BLaER1 (cell line): Measurements from ENCODE around the gene TP53.

ENCODE experiments used
- H3K27ac ChIP-seq: shearing (Covaris generic); formaldehyde crosslinking; 2 replicates; pipeline ENCODE4 v1.8.1; 2022
- H3K27me3 ChIP-seq: shearing (Covaris generic); formaldehyde crosslinking; 2 replicates; pipeline ENCODE4 v1.8.1; 2022
- H3K36me3 ChIP-seq: shearing (Covaris generic); formaldehyde crosslinking; 2 replicates; pipeline ENCODE4 v1.8.1; 2022
- H3K4me1 ChIP-seq: shearing (Covaris generic); formaldehyde crosslinking; 2 replicates; pipeline ENCODE4 v1.8.1; 2022
- H3K4me2 ChIP-seq: shearing (Covaris generic); formaldehyde crosslinking; 2 replicates; pipeline ENCODE4 v1.8.1; 2022
- H3K4me3 ChIP-seq: shearing (Covaris generic); formaldehyde crosslinking; 2 replicates; pipeline ENCODE4 v1.8.1; 2022
- H3K9ac ChIP-seq: shearing (Covaris generic); formaldehyde crosslinking; 2 replicates; pipeline ENCODE4 v1.8.1; 2022
- H3K9me3 ChIP-seq: shearing (Covaris generic); formaldehyde crosslinking; 2 replicates; pipeline ENCODE4 v1.8.1; 2022
- H4K20me1 ChIP-seq: shearing (Covaris generic); formaldehyde crosslinking; 2 replicates; pipeline ENCODE4 v1.8.1; 2022
- Cebpa-rat ChIP-seq: shearing (Covaris generic); IDR thresholded peaks from 2 replicates; pipeline ENCODE4 v1.8.1; 2022

Gene TP53

DNA sequence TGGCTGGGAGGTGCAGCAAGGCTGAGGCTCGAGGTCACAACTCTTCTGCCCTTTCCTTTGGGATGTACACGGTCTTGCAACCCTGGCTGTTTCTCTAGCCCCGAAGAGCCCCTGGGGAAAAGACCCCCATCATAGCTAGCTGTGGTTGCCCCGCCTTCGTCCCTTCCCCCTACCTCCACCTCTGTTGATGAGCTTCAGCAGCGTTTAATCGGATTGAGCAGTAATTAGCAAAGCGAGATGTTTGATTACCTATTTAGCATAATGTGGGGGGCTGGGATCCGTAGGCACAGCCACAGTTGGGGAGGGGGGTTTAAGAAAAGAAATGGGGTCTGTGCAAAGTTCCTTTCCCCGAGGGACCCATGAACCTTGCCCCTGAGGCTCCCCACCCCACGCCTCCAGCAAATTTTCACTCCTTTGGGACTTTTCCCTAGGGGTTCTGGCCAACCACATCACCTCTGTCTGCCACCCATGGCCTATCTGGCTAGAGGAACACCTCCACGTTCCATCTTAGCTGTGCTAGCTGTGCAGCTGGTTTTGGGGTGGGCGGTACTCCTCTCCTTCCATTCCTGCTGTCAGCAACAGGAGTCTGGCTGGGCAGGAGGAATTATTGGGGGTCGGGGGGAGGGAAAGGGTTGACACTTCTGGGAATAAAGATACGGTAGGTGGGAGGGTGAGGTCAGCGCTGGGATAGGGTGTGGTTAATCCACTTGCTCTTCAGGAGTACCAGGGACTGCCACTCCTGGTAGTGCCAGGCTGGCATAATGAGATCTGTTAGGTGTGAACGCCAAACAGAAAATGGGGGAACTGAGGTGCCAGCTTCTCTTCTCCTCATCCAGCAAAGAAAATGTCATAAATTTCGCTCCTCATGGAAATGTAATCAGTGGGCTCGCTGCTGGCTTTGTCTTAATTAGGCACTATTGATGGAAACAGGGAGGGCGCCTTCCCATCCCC lies 28.9 kb upstream of the TP53 start:
- Histone ChIP-seq H3K4me2 (peak overlapping the region; percentile 83), H3K36me3 (no peaks in the 10 kb centered on the region), H3K4me1 (peaks cover 52% of the 10 kb centered on the region), H4K20me1 (no peaks in the 10 kb centered on the region; the same call in 1 of the 2 replicates), H3K27ac (0 out of 2 replicates have a peak overlapping the region, but pooled peaks have one; percentile 44), H3K27me3 (peaks cover 93% of the 10 kb centered on the region), H3K4me3 (peak overlapping the region; percentile 67), H3K9me3 (no peaks in the 10 kb centered on the region), H3K9ac (peak overlapping the region; percentile 43; the same call in 1 of the 2 replicates)
- no peak for TF ChIP-seq Cebpa-rat

DNA sequence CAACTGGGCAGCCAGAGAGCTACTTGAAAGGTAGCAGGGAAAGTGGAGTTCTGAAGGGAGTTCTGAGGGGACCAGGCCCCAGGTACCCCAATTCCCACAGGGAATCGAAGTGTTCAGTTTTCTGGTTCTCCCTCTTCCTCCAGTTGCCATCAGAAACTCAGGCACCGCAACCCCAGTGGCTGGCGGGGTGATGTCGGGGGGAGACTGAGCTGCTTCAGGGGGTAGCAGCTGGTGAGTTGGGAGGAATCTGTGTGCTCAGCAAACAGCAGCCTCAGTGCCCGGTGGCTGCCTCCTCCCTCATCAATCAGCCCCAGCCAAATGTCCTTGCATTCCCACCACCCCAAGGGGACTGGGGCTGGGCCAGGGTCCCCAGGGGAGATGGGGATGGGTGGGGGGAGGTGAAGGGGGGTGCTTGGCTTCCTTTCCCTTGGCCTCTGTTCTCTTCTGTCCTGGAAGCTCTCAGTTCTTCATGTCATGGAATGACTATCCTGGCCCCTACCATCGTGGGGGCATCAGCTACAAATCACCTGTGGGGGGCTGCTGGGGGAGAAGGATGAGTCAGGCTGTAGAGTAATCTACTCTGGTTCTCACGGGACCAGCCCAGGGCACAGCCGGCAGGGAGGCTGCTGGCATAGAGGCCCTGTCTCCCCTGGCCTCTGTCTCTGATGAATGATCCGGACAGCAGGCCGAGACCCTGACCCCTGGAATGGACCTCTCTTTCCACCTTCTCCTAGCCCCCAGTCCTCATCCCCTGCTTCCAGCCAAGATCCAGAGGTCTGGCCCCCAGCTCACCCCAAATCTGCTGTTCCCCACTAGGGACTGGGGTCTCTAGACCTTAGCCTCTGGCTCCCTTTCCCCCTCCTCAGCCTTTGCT lies 27.7 kb upstream of the TP53 start:
- Histone ChIP-seq H3K27ac (no peak overlapping the region), H3K4me3 (no peak overlapping the region), H3K9ac (no peak overlapping the region), H3K27me3 (peaks cover 87% of the 10 kb centered on the region), H3K9me3 (no peaks in the 10 kb centered on the region), H4K20me1 (no peaks in the 10 kb centered on the region; the same call in 1 of the 2 replicates), H3K4me1 (peaks cover 61% of the 10 kb centered on the region), H3K4me2 (peak overlapping the region; percentile 83), H3K36me3 (no peaks in the 10 kb centered on the region)
- TF ChIP-seq Cebpa-rat, result no peak

DNA sequence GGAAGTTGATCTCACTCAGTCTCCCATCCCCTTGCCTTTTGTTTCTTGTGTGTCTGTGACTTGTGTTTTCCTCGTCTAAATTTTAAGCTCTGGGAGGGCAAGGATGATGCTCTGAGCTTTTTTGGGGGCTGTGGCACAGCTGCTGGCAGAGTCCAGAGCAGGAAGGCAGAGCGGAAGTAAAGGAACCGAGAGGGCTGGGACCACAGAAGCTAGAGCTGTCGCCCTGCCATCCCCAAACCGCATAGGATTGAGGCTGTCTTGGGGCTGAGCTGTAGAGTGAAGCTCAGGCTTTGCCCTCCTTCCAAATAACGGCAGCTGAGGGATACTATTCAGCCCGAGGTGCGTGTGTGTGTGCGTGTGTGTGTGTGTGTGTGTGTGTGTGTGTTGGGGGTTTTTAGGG lies 26.5 kb upstream of the TP53 start:
- 0 out of 2 replicates have a peak overlapping the region, but pooled peaks have one; percentile 24 for H3K9ac ChIP-seq
- H3K27me3 ChIP-seq, result peaks cover 75% of the 10 kb centered on the region
- no peaks in the 10 kb centered on the region for H3K36me3 ChIP-seq
- H3K4me2 ChIP-seq, result peak overlapping the region; percentile 83
- peaks cover 65% of the 10 kb centered on the region for H3K4me1 ChIP-seq
- no peak for TF ChIP-seq Cebpa-rat
- H4K20me1 ChIP-seq, result no peaks in the 10 kb centered on the region; the same call in 1 of the 2 replicates
- no peak overlapping the region for H3K27ac ChIP-seq
- H3K4me3 ChIP-seq, result no peak overlapping the region
- no peaks in the 10 kb centered on the region for H3K9me3 ChIP-seq

DNA sequence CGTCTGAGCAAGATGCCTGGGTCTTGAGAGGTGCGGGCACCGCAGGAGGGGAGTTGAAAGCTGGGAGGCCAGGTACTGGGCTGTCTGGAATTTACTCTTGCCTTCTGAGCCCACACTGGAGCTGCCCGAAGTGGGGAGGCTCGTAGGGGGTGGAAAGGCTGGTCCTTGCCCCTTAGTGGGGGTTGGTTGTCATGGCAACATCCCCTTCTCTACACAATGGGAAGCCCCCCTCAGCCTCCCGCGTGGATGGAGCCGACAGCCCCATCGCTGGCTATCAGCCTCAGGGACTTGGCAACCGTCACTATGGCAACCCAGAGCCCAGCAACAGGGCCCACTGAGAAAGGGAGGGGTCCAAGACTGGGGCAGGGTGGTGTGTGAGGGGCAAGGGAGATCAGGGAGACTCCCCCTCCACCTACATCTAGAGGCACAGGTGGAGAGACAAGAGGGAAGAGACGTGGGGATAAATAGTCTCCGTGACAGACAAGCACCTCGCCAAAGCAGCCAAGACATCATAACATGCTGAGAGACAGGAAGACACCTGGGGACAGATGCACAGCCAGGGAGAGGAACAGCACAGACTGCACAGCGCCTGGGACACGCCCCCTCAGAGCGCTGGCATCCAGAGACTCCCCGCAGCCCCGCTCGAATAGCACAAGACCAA lies 25.0 kb upstream of the TP53 start:
- peaks cover 73% of the 10 kb centered on the region for H3K27me3 ChIP-seq
- H3K27ac ChIP-seq, result no peak overlapping the region
- peaks cover 5% of the 10 kb centered on the region; the same call in 1 of the 2 replicates for H4K20me1 ChIP-seq
- H3K36me3 ChIP-seq, result no peaks in the 10 kb centered on the region
- no peaks in the 10 kb centered on the region for H3K9me3 ChIP-seq
- H3K4me3 ChIP-seq, result no peak overlapping the region
- H3K9ac ChIP-seq, result no peak overlapping the region
- 0 out of 2 replicates have a peak overlapping the region, but pooled peaks have one; percentile 1 for H3K4me2 ChIP-seq
- peaks cover 51% of the 10 kb centered on the region for H3K4me1 ChIP-seq
- TF ChIP-seq Cebpa-rat, result no peak

DNA sequence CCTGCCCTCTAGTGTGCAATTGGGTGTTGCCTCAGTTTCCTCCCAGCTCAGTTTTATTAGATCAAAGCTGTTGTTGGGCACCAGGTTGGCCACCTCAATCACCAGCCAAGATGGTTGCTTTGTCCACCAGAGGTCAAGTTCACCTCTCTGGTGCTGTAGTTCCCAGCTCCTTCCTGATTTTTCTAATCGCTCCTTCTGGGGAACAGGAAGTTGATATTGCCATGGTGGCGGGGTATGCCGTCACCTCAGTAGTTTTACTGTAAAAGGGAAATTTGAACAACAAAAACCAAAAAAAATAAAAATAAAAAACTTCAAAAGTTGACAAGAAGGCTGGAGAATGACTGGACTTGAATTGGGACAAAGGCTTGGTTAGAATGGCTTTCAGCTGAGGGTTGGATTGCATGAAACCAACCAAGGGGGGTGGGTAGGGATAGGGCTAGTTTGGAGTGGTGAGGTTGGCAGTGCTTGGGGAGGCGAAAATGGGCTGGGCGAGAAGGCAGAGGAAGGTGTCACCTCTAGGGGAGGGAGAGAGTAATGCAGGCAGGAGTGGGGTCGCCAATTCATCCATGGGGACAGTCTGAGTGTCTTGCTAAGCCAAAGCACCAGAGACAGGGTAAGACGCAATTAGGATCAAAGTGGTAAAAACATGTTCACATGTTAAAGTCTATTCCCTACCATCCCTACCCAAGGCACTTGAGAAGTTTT lies 23.9 kb upstream of the TP53 start:
- peaks cover 15% of the 10 kb centered on the region for H4K20me1 ChIP-seq
- H3K4me2 ChIP-seq, result no peak overlapping the region
- peaks cover 43% of the 10 kb centered on the region for H3K4me1 ChIP-seq
- H3K9ac ChIP-seq, result no peak overlapping the region
- TF ChIP-seq Cebpa-rat, result no peak
- no peaks in the 10 kb centered on the region for H3K9me3 ChIP-seq
- H3K27ac ChIP-seq, result no peak overlapping the region
- H3K36me3 ChIP-seq, result no peaks in the 10 kb centered on the region
- H3K27me3 ChIP-seq, result peaks cover 73% of the 10 kb centered on the region
- H3K4me3 ChIP-seq, result no peak overlapping the region

DNA sequence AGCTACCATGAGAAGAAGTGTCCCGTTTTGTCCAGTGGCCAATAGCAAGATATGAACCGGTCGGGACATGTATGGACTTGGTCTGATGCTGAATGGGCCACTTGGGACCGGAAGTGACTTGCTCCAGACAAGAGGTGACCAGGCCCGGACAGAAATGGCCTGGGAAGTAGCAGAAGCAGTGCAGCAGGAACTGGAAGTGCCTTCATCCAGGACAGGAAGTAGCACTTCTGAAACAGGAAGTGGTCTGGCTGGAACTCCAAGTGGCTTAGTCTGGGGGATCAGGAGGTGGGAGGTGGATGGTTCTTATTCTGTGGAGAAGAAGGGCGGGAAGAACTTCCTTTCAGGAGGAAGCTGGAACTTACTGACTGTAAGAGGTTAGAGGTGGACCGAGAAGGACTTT lies 23.0 kb upstream of the TP53 start:
- Histone ChIP-seq H3K27ac (no peak overlapping the region), H3K4me1 (peaks cover 43% of the 10 kb centered on the region), H3K9me3 (no peaks in the 10 kb centered on the region), H3K4me2 (peak overlapping the region; percentile 53), H3K27me3 (peaks cover 73% of the 10 kb centered on the region), H4K20me1 (peaks cover 24% of the 10 kb centered on the region), H3K9ac (no peak overlapping the region), H3K36me3 (no peaks in the 10 kb centered on the region), H3K4me3 (no peak overlapping the region)
- TF ChIP-seq Cebpa-rat, result no peak

DNA sequence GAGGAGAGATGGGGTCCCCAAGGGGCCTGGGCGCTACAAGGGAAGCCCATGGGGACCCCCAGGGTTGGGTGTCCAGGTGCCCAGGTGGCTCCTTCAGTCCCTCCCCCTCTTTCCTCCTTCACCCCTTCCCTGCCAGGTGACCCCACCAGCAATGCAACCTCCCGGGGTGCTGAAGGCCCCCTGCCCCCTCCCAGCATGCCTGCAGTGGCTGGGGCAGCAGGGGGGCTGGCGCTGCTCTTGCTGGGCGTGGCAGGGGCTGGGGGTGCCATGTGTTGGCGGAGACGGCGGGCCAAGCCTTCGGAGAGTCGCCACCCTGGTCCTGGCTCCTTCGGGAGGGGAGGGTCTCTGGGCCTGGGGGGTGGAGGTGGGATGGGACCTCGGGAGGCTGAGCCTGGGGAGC lies 21.7 kb upstream of the TP53 start:
- H3K27me3 ChIP-seq, result peaks cover 73% of the 10 kb centered on the region
- peak overlapping the region; percentile 22; the same call in 1 of the 2 replicates for H3K4me2 ChIP-seq
- peaks cover 39% of the 10 kb centered on the region for H3K4me1 ChIP-seq
- peaks cover 34% of the 10 kb centered on the region for H4K20me1 ChIP-seq
- no peaks in the 10 kb centered on the region for H3K9me3 ChIP-seq
- no peaks in the 10 kb centered on the region for H3K36me3 ChIP-seq
- TF ChIP-seq Cebpa-rat, result no peak
- no peak overlapping the region for H3K27ac ChIP-seq
- no peak overlapping the region for H3K4me3 ChIP-seq
- H3K9ac ChIP-seq, result no peak overlapping the region

DNA sequence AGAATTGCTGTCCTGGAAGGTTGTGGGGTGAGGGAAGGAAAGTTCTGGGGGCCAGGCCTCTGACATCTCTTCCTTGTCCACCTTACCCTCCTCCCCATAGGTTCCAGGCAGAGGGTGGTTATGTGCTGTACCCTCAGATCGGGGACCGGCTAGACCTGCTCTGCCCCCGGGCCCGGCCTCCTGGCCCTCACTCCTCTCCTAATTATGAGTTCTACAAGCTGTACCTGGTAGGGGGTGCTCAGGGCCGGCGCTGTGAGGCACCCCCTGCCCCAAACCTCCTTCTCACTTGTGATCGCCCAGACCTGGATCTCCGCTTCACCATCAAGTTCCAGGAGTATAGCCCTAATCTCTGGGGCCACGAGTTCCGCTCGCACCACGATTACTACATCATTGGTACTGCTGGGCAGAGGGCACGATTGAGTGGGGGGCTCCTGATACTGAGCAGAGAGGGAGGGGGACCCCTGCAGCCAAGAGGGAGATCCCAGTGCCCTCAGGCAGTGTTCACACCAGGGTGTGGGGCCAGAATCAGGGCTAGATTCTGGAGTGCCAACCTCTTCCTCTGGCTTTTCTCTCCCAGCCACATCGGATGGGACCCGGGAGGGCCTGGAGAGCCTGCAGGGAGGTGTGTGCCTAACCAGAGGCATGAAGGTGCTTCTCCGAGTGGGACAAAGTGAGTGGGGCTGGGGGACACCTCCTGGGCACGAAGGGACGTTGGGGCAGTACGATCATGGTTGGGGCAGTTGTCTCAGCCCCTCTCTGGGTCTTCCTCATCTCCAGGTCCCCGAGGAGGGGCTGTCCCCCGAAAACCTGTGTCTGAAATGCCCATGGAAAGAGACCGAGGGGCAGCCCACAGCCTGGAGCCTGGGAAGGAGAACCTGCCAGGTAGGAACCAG lies 20.8 kb upstream of the TP53 start:
- TF ChIP-seq Cebpa-rat, result no peak
- Histone ChIP-seq H3K27me3 (peaks cover 73% of the 10 kb centered on the region), H3K36me3 (peaks cover 4% of the 10 kb centered on the region), H3K4me3 (no peak overlapping the region), H4K20me1 (peaks cover 44% of the 10 kb centered on the region), H3K4me2 (no peak overlapping the region), H3K9me3 (no peaks in the 10 kb centered on the region), H3K4me1 (peaks cover 30% of the 10 kb centered on the region), H3K9ac (no peak overlapping the region), H3K27ac (no peak overlapping the region)
